IPS DF 19.7 (cell line): ENCODE results near the gene PHKG2.
A peak's percentile ranks its signal among the peaks of the same experiment; 100 is the strongest.
"Not testable (repeated sequence)": the region's sequence is repeated elsewhere in the genome, so short reads cannot be mapped to it uniquely, and the experiment has no call there.

Experiments used
- DNase-seq: peaks from one replicate; pipeline ENCODE4 v3.0.0-alpha.2; 2013; ENCODE audit warnings: low read depth, low spot score

Gene PHKG2, protein sequence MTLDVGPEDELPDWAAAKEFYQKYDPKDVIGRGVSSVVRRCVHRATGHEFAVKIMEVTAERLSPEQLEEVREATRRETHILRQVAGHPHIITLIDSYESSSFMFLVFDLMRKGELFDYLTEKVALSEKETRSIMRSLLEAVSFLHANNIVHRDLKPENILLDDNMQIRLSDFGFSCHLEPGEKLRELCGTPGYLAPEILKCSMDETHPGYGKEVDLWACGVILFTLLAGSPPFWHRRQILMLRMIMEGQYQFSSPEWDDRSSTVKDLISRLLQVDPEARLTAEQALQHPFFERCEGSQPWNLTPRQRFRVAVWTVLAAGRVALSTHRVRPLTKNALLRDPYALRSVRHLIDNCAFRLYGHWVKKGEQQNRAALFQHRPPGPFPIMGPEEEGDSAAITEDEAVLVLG

GRCh38 chr16:30747799-30748633 lies at the start of gene PHKG2:
TSS of gene PHKG2 (plus strand) at chr16:30748425. CDS start at chr16:30748821, 396 bp downstream.
- DNase-seq = peak; percentile 96

DNA sequence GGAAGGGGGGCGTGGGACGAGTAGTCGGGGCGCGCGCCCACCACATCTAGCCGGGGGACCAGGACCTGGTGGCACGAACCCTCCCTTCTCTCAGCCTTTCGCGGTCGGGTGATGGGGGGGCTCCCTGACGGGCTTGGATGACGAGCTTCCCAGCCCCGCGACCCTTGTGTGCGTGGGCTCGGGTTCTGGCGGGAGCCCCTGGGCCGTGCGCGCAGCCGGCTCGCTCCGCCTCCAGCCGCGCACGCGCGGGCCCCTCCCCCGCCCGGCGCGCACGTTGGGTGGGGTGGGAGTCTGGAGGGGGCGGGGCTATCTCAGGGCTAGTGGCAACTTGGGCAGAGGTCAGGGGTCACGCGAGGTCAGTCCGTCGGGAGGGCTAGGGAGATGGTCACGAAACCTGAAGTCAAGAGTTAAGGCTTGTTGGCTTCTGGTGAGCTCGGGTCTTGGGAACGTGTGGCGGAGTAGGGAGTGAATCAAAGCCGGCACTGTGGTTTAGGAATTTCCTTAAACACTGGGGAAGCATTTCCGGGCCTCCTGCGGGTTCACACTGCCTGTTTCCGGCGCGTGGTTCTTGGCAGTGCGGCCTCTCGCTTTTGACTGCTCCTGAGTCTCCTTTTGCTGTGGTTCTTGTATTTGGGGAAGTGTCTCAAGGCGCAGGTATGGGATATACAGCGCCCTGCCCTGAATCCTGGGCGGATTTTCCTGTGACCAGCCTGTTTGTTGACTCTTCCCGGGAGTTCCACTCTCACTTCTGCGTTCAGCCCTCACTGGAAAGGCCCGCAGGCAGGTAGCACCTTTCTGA lies 49.2 kb upstream of the PHKG2 start, which contains the start of gene SRCAP:
Gene SRCAP, plus strand, starts transcription at position 356 of the 799 bp plus-strand sequence. CDS start 1,654 bp downstream, outside the sequence.
- peak; percentile 20 for DNase-seq

DNA sequence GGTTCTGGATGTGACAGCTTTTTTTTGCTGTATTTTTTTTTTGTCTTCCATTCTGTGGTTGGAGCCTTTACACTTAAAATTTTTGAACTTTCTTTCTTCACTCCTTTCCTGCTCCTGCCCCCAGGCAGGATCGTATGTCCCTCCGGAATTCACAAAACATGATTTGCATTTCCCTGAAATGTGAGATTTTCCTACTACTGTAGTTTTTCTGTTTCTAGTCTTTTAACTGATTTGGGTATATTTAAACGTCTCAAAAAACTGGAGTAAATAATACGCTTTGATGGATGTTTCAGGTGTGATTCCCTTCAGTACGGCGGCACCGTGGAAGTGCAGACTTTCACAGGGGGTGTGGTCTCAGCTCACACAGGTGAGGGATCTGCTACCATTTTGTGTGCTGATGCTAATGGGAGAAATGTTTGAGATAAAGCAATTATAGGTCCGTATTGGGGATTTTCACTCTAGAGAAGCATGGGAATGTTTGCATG lies 48.6 kb upstream of the PHKG2 start:
- DNase-seq = no peak

DNA sequence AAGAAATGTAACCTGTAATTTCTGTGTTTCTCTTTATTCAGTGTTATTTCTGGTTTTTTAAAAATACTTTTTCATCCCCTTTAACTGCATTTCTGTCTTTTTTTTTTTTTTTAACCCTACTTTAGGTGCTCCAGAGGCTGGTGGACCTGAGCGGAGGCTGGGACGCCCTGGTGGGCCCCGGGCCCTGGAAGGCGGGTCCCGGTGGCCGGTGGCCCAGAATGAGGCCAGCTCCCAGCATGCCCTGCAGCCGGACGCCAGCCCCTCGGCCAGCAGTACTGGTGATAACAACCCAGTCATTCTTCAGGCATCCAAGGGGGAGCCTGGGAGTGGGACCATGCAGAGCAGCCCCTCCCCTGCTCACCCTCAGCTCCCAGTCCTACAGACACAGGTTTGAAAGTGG lies 47.7 kb upstream of the PHKG2 start:
- no peak for DNase-seq

DNA sequence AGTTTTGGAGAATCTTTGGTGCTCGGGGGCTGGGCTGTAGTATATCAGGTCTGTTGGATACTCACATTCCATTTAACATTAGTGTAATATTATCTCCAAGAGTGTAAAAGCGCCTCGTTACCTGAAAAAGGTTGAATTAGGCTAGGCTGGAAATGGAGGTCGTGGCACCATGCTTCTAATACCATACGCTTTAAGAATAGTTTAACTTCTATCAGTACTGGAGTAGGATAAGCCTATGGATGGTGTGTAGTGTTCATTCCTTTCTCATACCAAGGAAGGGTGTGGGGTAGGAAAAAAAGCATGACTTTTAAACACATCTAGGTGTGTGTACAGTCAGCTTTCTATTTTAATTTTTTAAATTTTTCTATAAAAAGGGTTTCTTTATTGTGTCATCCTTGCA lies 47.3 kb upstream of the PHKG2 start:
- no peak for DNase-seq

DNA sequence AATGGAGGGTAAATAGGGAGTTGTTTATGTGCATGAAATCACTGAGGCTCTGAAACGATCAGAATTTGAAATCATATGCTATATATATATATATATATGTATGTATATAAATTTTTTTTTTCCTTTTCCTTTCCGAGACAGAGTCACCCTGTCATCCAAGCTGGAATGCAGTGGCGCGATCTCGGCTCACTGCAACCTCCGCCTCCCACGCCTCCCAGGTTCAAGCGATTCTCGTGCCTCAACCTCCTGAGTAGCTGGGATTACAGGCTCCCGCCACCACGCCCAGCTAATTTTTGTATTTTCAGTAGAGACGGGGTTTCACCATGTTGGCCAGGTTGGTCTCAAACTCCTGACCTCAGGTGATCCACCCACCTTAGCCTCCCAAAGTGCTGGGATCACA lies 45.2 kb upstream of the PHKG2 start:
- DNase-seq = not testable (repeated sequence)

GRCh38 chr16:30703971-30704370 lies 44.3 kb upstream of the PHKG2 start:
- no peak for DNase-seq

- no peak for DNase-seq
These were observed 42.2 kb upstream of the PHKG2 start for GRCh38 chr16:30706046-30706445.

GRCh38 chr16:30710971-30711370 lies 37.3 kb upstream of the PHKG2 start:
- no peak for DNase-seq

- no peak for DNase-seq
These were observed 36.5 kb upstream of the PHKG2 start for GRCh38 chr16:30711712-30712111.

DNA sequence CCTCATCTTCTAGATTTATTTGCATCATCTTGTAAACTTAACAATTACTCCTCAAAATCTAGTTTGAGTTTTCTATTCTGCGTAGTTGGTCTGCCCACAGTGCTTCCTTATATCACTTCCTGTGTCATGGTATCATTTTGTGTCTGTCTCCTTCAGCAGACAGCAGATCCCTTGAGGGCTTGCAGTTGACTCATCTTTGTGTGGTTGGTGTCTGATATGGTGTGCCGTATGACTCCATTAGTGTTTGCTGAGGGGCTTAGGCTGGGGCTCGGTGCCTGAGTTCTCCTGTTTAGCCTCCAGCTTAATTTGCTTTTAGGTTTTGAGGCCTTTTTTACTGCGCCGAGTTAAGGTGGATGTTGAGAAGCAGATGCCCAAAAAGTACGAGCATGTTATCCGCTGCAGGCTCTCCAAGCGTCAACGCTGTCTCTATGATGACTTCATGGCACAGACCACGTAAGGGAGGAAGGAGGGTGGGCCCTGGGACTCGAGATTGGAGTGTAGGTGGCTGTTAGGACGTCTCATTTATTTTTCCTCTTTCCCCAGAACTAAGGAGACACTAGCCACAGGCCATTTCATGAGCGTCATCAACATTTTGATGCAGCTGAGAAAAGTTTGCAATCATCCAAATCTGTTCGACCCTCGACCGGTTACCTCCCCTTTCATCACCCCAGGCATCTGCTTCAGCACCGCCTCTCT lies 32.3 kb upstream of the PHKG2 start:
- no peak for DNase-seq

GRCh38 chr16:30720086-30720485 lies 28.1 kb upstream of the PHKG2 start:
- DNase-seq = no peak

GRCh38 chr16:30720694-30721093 lies 27.5 kb upstream of the PHKG2 start:
- no peak for DNase-seq

GRCh38 chr16:30721167-30721566 lies 27.1 kb upstream of the PHKG2 start:
- no peak for DNase-seq

- no peak for DNase-seq
These were observed 26.6 kb upstream of the PHKG2 start for GRCh38 chr16:30721606-30722005.

DNA sequence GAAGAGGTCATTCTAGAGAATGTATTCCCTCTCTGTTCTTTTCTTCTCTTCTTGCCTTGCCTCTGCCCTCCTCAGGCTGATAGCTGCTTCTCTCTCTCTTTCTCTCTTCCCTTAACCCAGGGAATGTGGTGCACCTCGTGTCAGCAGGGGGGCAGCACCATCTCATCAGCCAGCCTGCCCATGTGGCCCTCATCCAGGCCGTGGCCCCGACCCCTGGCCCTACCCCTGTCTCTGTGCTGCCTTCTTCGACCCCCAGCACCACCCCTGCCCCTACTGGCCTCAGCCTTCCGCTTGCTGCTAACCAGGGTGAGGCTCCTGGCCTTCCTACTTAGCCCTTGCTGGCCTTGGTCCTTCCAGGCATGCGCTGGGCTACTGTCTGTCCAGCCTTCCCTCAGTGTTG lies 25.8 kb upstream of the PHKG2 start:
- no peak for DNase-seq

DNA sequence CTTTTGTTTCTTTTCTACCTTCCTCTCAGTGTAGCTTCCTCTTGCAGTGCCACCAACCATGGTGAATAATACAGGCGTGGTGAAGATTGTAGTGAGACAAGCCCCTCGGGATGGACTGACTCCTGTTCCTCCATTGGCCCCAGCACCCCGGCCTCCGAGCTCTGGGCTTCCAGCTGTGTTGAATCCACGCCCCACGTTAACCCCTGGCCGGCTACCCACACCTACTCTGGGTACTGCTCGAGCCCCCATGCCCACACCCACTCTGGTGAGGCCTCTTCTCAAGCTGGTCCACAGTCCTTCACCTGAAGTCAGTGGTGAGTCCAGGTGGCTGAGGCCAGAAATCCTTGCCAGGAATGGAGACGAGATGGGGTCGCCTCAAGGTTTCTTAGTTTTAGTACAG lies 25.3 kb upstream of the PHKG2 start:
- DNase-seq = no peak

GRCh38 chr16:30723725-30724355 lies 24.4 kb upstream of the PHKG2 start:
- DNase-seq = no peak

DNA sequence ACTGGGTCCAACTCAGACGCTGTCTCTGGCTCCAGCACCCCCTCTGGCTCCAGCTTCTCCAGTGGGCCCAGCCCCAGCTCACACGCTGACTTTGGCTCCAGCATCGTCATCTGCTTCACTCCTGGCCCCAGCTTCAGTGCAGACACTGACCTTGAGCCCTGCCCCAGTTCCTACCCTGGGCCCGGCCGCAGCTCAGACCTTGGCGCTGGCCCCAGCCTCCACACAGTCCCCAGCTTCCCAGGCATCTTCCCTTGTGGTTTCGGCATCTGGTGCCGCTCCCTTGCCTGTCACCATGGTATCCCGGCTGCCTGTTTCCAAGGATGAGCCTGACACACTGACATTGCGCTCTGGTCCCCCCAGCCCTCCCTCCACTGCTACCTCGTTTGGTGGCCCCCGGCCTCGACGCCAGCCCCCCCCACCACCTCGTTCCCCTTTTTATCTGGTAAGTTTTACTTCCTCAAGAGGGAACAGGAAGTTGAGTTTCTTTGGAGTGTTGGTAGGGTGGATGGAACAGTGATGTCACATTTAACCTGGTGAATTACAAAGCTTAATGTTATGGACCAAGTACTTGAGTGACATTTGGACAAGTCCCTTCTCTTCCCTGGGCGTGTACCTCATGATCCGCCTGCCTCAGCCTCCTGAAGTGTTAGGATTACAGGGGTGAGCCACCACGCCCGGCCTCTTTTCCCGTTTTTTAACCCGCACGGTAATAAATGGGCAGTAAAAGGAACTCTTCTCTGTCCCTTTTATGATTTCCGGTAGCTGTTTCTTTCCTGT lies 23.4 kb upstream of the PHKG2 start:
- DNase-seq = no peak

DNA sequence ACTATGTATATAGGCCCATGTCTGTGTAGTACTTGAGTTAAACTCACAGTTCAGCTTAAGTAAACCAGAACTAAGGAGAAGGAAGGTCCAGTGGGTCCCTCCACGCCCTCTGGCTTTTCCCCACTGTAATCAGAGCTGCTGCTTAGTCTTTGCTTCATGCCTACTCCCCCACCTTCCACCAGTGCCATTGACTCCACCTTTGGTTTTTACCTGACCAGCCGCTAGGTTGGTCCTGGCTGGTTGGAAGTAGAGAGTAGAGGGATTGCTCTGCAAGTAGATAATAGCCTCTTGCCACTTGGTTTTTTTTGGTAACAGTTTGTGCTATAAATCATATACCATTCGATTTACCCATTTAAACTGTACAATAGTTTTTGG lies 22.8 kb upstream of the PHKG2 start:
- no peak for DNase-seq
